Fibroblast of lung (primary cell): ENCODE measurements around the gene STAT4.

ENCODE experiments used
- CTCF ChIP-seq, 2 donors: IDR thresholded peaks in 1 of 2; conservative IDR thresholded peaks in 1 of 2; 1 replicate in 1 of 2; 2 replicates in 1 of 2; pipeline ENCODE4 v1.5.1; 2011 to 2012; ENCODE audit warnings: low read length in 2 of 2, control low read depth in 1 of 2, inconsistent platforms in 1 of 2, low read depth in 1 of 2, mild to moderate bottlenecking in 1 of 2
- EZH2 ChIP-seq: IDR thresholded peaks from 2 replicates; pipeline ENCODE4 v1.5.1; 2012; ENCODE audit warnings: low read length, control low read depth, mild to moderate bottlenecking; ENCODE audit errors: missing control alignments

- TF ChIP-seq CTCF (conservative IDR thresholded peaks at IDR 0.05 in 1 of 2, IDR thresholded peaks at IDR 0.05 in 1 of 2; ENCODE audit: low read depth in 1 of 2, low read length in 2 of 2) (no peak), EZH2 (no peak)
Observed at GRCh38 chr2:191082321-191082720, 68.5 kb downstream of the STAT4 start.
